GM12878 (cell line): ENCODE data around the gene FOLR3. TPM values are rescaled to one million over a fixed set of nuclear protein-coding genes. Genes with fewer than 3 reads are reported as not detected.
A peak's percentile ranks its signal among the peaks of the same experiment; 100 is the strongest.

Source experiments
- ATAC-seq: fragments of 200-7000 bp; cut with Tn5 transposase; 3 replicates; pipeline ENCODE4 v1.9.1; 2020; ENCODE audit warnings: mild to moderate bottlenecking, moderate library complexity
- BruUV-seq: library from RNA; stranded (reverse); fragments of 400-500 nt; replicated peaks from 2 replicates; lab custom pipeline; 2021; lab: Mats Ljungman, UMichigan
- CTCF ChIA-PET: fragments of 300-600 bp; sonication (Branson Sonifier 250); formaldehyde crosslinking; extraction: SDS; loops from one replicate; lab custom pipeline; 2021; ENCODE audit warnings: inconsistent platforms; lab: Yijun Ruan, JAX
- POLR2A ChIA-PET: fragments of 350-600 bp; formaldehyde crosslinking; extraction: SDS; loops from one replicate; lab custom pipeline; 2021; ENCODE audit warnings: inconsistent platforms; lab: Charles Lee
- RAD21 ChIA-PET: fragments of 300-600 bp; sonication (Branson Sonifier 250); formaldehyde crosslinking; loops from one replicate; lab custom pipeline; 2023; ENCODE audit warnings: antibody characterized with exemption; ENCODE audit not compliant: unreplicated experiment; lab: Charles Lee
- SMC1A ChIA-PET: fragments of 300-600 bp; sonication (Branson Sonifier 250); formaldehyde crosslinking; loops from one replicate; lab custom pipeline; 2023; ENCODE audit not compliant: unreplicated experiment, uncharacterized antibody; lab: Charles Lee
- DNase-seq: peaks from one replicate; pipeline ENCODE4 v3.0.0-alpha.2; 2011; ENCODE audit warnings: low read depth, low spot score
- FAIRE-seq: peaks from 3 replicates; lab custom pipeline; 2011; peaks lifted over from hg19 to GRCh38; lab: Jason Lieb, UNC
- H2AFZ ChIP-seq: 2 replicates; pipeline ENCODE4 v1.6.0; 2011; ENCODE audit warnings: low read depth, low read length, control low read depth; ENCODE audit not compliant: control insufficient read depth
- H3K27ac ChIP-seq: 2 replicates; pipeline ENCODE4 v1.5.1; 2011; ENCODE audit warnings: control low read depth; ENCODE audit not compliant: control insufficient read depth, insufficient read depth
- H3K27me3 ChIP-seq, 2 experiments: replicated peaks in 1 of 2; 2 replicates each; pipeline versions ENCODE4 v1.6.0 to v1.6.1; 2011; ENCODE audit warnings: low read length in 1 of 2; ENCODE audit not compliant: control insufficient read depth in 2 of 2, insufficient read depth in 2 of 2
- H3K36me3 ChIP-seq, 2 experiments: 2 replicates each; pipeline ENCODE4 v1.5.1; 2011; ENCODE audit warnings: low read length in 1 of 2; ENCODE audit not compliant: control insufficient read depth in 2 of 2, insufficient read depth in 2 of 2
- H3K4me1 ChIP-seq: 2 replicates; pipeline ENCODE4 v1.6.1; 2011; ENCODE audit warnings: mild to moderate bottlenecking, low read length, moderate library complexity, mixed read lengths; ENCODE audit not compliant: control insufficient read depth, insufficient read depth
- H3K4me2 ChIP-seq: 2 replicates; pipeline ENCODE4 v1.6.0; 2011; ENCODE audit warnings: control low read depth; ENCODE audit not compliant: control insufficient read depth, insufficient read depth
- H3K4me3 ChIP-seq: fragments of 200-600 bp; sonication (generic); 2 replicates; pipeline ENCODE4 v1.5.1; 2016
- H3K79me2 ChIP-seq: 2 replicates; pipeline ENCODE4 v1.6.0; 2011; ENCODE audit warnings: low read length; ENCODE audit not compliant: control insufficient read depth, insufficient read depth
- H3K9ac ChIP-seq: 2 replicates; pipeline ENCODE4 v1.8.0; 2011; ENCODE audit warnings: low read length, control low read depth, mixed read lengths; ENCODE audit not compliant: control insufficient read depth, insufficient read depth
- H3K9me3 ChIP-seq: replicated peaks from 3 replicates; pipeline ENCODE4 v1.5.1; 2011; ENCODE audit warnings: mild to moderate bottlenecking, low read length; ENCODE audit not compliant: control insufficient read depth, insufficient read depth
- H4K20me1 ChIP-seq: 2 replicates; pipeline ENCODE4 v1.6.0; 2011; ENCODE audit not compliant: control insufficient read depth, insufficient read depth
- CBFB ChIP-seq: IDR thresholded peaks from 2 replicates; pipeline ENCODE4 v1.6.1; 2016; ENCODE audit warnings: antibody characterized with exemption, low read depth
- CBX5 ChIP-seq: sonication (generic); IDR thresholded peaks from 2 replicates; pipeline ENCODE4 v1.6.1; 2016; ENCODE audit warnings: low read depth, moderate library complexity, mild to moderate bottlenecking, inconsistent platforms
- CREB1 ChIP-seq: IDR thresholded peaks from 2 replicates; pipeline ENCODE4 v1.6.1; 2012; ENCODE audit warnings: low read depth, mild to moderate bottlenecking, inconsistent platforms
- GATAD2B ChIP-seq: fragments of 450-650 bp; conservative IDR thresholded peaks from 2 replicates; pipeline ENCODE4 v1.6.1; 2017; ENCODE audit warnings: low read depth, mild to moderate bottlenecking, moderate library complexity
- IKZF2 ChIP-seq, 2 experiments: fragments of 450-650 bp; IDR thresholded peaks; 2 replicates each; pipeline ENCODE4 v1.6.1; 2017; ENCODE audit warnings: mild to moderate bottlenecking in 2 of 2, moderate library complexity in 2 of 2
- MXI1 ChIP-seq: fragments of 150-350 bp; IDR thresholded peaks from 2 replicates; pipeline ENCODE4 v1.6.1; 2011; ENCODE audit warnings: low read depth, mild to moderate bottlenecking, inconsistent platforms, low read length, improper control_type of control experiment
- PKNOX1 ChIP-seq: fragments of 450-650 bp; IDR thresholded peaks from 2 replicates; pipeline ENCODE4 v1.6.1; 2016; ENCODE audit warnings: mild to moderate bottlenecking
- POLR2A ChIP-seq: IDR thresholded peaks from 2 replicates; pipeline ENCODE4 v1.6.1; 2011; ENCODE audit warnings: low read depth, mild to moderate bottlenecking, low read length
- RELA ChIP-seq: fragments of 450-650 bp; IDR thresholded peaks from 2 replicates; pipeline ENCODE4 v1.8.0; 2014; ENCODE audit warnings: borderline replicate concordance; ENCODE audit not compliant: partially characterized antibody
- SMARCA5 ChIP-seq: fragments of 450-650 bp; IDR thresholded peaks from 2 replicates; pipeline ENCODE4 v1.6.1; 2017; ENCODE audit warnings: mild to moderate bottlenecking
- SP1 ChIP-seq: IDR thresholded peaks from one replicate; pipeline ENCODE4 v1.6.1; 2011; ENCODE audit warnings: low read depth, low read length
- SREBF1 ChIP-seq: IDR thresholded peaks from 2 replicates; pipeline ENCODE4 v1.6.1; 2012; ENCODE audit warnings: mild to moderate bottlenecking, low read length
- TCF12 ChIP-seq: IDR thresholded peaks from 2 replicates; pipeline ENCODE4 v1.6.1; 2011; ENCODE audit warnings: low read depth, mild to moderate bottlenecking, low read length
- TCF7 ChIP-seq: IDR thresholded peaks from 2 replicates; pipeline ENCODE4 v1.6.1; 2014; ENCODE audit warnings: antibody characterized with exemption, borderline replicate concordance
- USF2 ChIP-seq: IDR thresholded peaks from 2 replicates; pipeline ENCODE4 v1.6.1; 2011; ENCODE audit warnings: low read depth, low read length, improper control_type of control experiment, borderline replicate concordance
- ZNF207 ChIP-seq: fragments of 450-650 bp; IDR thresholded peaks from 2 replicates; pipeline ENCODE4 v1.6.1; 2014; ENCODE audit warnings: antibody characterized with exemption, mild to moderate bottlenecking, borderline replicate concordance
- ZNF592 ChIP-seq: fragments of 450-650 bp; IDR thresholded peaks from 2 replicates; pipeline ENCODE4 v1.6.1; 2017; ENCODE audit warnings: mild to moderate bottlenecking, moderate library complexity
- WGBS: methylation state at CpG from one replicate; pipeline ENCODE4 v1.1.6; 2016; ENCODE audit warnings: low lambda C conversion rate; ENCODE audit not compliant: insufficient replicate concordance, insufficient coverage; ENCODE audit errors: missing lambda C conversion rate; 5-methylcytosine and 5-hydroxymethylcytosine counted together
- in situ Hi-C: fragments of 300-500 bp; cut with MboI; formaldehyde crosslinking; loops from 9 replicates; pipeline ENCODE4 v1.14.3; 2018; ENCODE audit warnings: mixed read lengths
- intact Hi-C: fragments of 100-400 bp; cut with micrococcal nuclease; formaldehyde crosslinking; loops from one replicate; pipeline ENCODE4 v1.14.2; 2022; ENCODE audit not compliant: unreplicated experiment
- polyA plus RNA-seq, 11 experiments: library from polyadenylated mRNA; depleted of rRNA in 4 of 11; unstranded in 6 of 11; stranded (reverse) in 5 of 11; fragments of >200 nt; fragmentation: Nextera tagmentation in 4 of 11; fragmentation: Illumina TruSeq in 1 of 11; extraction: Ambion mirVana in 4 of 11; extraction: Trizol in 1 of 11; gene quantifications; 1 replicate in 1 of 11; 2 replicates in 10 of 11; pipeline versions ENCODE4 v1.2.1 to v1.2.3, GENCODE V29; 2011 to 2016; ENCODE audit warnings: inconsistent platforms in 2 of 11, missing spikeins in 2 of 11, low read depth in 1 of 11
- total RNA-seq, 4 experiments: library from RNA; depleted of rRNA in 3 of 4; stranded (reverse); fragments of >200 nt in 3 of 4; fragmentation: Illumina TruSeq in 1 of 4; extraction: Trizol in 1 of 4; gene quantifications; 2 replicates each; pipeline versions ENCODE4 v1.2.1 to v1.2.3, GENCODE V29; 2013 to 2021
- TF ChIP-seq, protein P1 (sequence below): IDR thresholded peaks from 2 replicates; pipeline ENCODE4 v1.6.1; 2012; ENCODE audit warnings: low read depth, low read length, improper control_type of control experiment

FOLR3 gene
- total and polyA plus RNA-seq, 10 of the 15 experiments (the other 5 are each of a cell fraction or from before 2014, with no cell fraction given), result not detected

DNA sequence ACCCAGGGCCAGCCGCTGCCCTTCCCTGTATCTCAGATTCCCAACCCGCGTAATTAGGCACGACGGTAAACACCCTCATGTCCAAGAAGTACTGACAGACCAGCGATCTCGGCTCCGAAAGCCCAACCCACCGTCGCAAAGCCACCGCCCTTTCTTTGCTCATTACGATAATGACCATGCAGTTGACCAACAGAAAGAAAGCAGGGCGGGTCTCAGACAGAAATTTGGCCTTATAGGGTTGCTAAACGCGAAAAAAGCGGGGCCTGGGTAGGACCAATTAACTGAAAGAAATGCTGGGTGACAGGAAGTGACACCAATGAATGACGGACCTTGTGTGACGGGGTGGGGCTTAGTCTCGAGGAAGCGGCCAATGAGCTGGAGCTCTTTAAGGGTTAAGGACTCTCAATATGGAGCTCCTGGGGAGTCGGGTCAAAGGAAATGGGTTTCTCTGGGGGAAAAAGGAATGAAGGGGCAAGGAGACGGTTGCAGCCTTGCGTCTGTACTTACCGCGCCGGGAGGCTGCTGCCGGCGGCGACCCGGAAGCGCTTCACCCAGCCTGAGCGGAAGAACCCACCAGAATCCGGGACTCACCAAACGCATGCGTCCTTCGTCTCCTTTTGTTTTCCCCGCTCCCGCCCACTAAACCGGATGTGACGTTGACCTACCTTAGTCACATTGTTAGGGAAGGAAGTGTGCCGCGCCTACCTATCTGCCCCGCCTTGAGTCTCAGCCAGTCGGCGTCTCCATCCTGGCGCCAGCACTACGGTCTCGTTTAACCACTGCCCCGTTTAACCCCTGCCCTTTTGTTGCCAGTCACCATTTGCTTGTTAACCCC, 23.2 kb upstream of the FOLR3 start, which contains the start of gene ANAPC15:
Gene ANAPC15 (minus strand): TSS at position 553 of the 835 bp plus-strand sequence. CDS start 1,419 bp downstream, outside the sequence.
- Histone ChIP-seq H3K4me1 (peaks cover 7% of the 10 kb centered on the region), H4K20me1 (no peaks in the 10 kb centered on the region), H3K9ac (peak within 1 kb of the TSS; percentile 92), H3K36me3 (peaks cover 0 to 2% of the 10 kb centered on the region in 2 experiments; a peak in 2 of 4 replicates), H3K4me2 (peak within 1 kb of the TSS; percentile 95), H2AFZ (peak within 1 kb of the TSS; percentile 91), H3K9me3 (no peaks in the 10 kb centered on the region), H3K27me3 (no peaks in the 10 kb centered on the region), H3K79me2 (peaks cover 5% of the 10 kb centered on the region), H3K27ac (peak within 1 kb of the TSS; percentile 99), H3K4me3 (peak within 1 kb of the TSS; percentile 69)
- peak; percentile 99 for DNase-seq
- ChIA-PET POLR2A (interaction anchor here (0.5 to 3.3 kb wide), 11 partner anchors 10 to 1961 kb away, joined by 3 to 13 read pairs (median 6); partner anchors contain the start of gene LAMTOR1), RAD21 (interaction anchor here (0.6 to 2.1 kb wide), 6 partner anchors 21 to 318 kb away, joined by 3 to 7 read pairs (median 5); partner anchors contain the start of genes RNF121 and XNDC1N), SMC1A (interaction anchor here (1.0 to 1.9 kb wide), 12 partner anchors 12 to 319 kb away, joined by 3 to 10 read pairs (median 4); partner anchors contain the start of genes RNF121 and XNDC1N), CTCF (interaction anchor here (0.9 to 2.9 kb wide), 7 partner anchors 21 to 319 kb away, joined by 3 to 12 read pairs (median 5); no protein-coding TSS in a partner anchor)
- in situ Hi-C loops, result no loop called here
- peak; percentile 96 for ATAC-seq
- intact Hi-C loops, result loop anchor here (1.0 kb wide), 2 partner anchors 111 to 184 kb away; partner anchors contain the start of gene XNDC1N
- no TSS peak for BruUV-seq
- WGBS, result under 1% methylated on average over 49 of the region's 49 CpGs
- FAIRE-seq, result peak; percentile 99
- TF ChIP-seq, protein P1, sequence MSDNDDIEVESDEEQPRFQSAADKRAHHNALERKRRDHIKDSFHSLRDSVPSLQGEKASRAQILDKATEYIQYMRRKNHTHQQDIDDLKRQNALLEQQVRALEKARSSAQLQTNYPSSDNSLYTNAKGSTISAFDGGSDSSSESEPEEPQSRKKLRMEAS, result peak; percentile 59
- TF ChIP-seq TCF12 (0 out of 2 replicates have a peak, but pooled peaks have one; percentile 26), CBFB (peak; percentile 92), USF2 (no peak; the same call in 1 of the 2 replicates), SMARCA5 (no peak), ZNF592 (no peak), CREB1 (peak; percentile 89), CBX5 (no peak), PKNOX1 (peak; percentile 99), TCF7 (no peak), POLR2A (peak; percentile 99), IKZF2 (IDR thresholded peaks at IDR 0.05) (no peak), GATAD2B (no peak), SREBF1 (peak; percentile 64; the same call in 1 of the 2 replicates), RELA (peak; percentile 45), ZNF207 (peak; percentile 90; the same call in 1 of the 2 replicates), MXI1 (peak; percentile 9), SP1 (peak; percentile 93)
